Heart right ventricle (tissue), 16 donors: ENCODE data around the gene GALM. TPM values are rescaled to one million over a fixed set of nuclear protein-coding genes. Genes with fewer than 3 reads are reported as not detected.
A peak's percentile ranks its signal among the peaks of the same experiment; 100 is the strongest.

Source experiments
- ATAC-seq, 8 donors: fragments of 200-7000 bp; cut with Tn5 transposase; one replicate each; pipeline ENCODE4 v1.9.1; 2020; ENCODE audit warnings: mild to moderate bottlenecking in 8 of 8, moderate library complexity in 8 of 8, moderate number of reproducible peaks in 1 of 8
- DNase-seq, 2 donors: peaks; one replicate each; pipeline ENCODE4 v3.0.0-alpha.2; 2020
- H3K27ac ChIP-seq, 10 donors: fragments of 200-600 bp; sonication (generic) in 2 of 10; one replicate each; pipeline versions ENCODE4 v1.5.0 to v1.8.0; 2020 to 2022; ENCODE audit warnings: mild to moderate bottlenecking in 3 of 10
- H3K27me3 ChIP-seq, 7 donors: fragments of 200-600 bp; one replicate each; pipeline ENCODE4 v1.8.0; 2021 to 2022; ENCODE audit warnings: mild to moderate bottlenecking in 2 of 7
- H3K36me3 ChIP-seq, 9 donors: fragments of 200-600 bp; sonication (generic) in 1 of 9; one replicate each; pipeline versions ENCODE4 v1.5.0 to v1.8.0; 2020 to 2022; ENCODE audit warnings: mild to moderate bottlenecking in 2 of 9
- H3K4me1 ChIP-seq, 9 donors: fragments of 200-600 bp; sonication (generic) in 1 of 9; one replicate each; pipeline versions ENCODE4 v1.5.0 to v1.8.0; 2020 to 2022; ENCODE audit warnings: mild to moderate bottlenecking in 4 of 9
- H3K4me3 ChIP-seq, 10 donors: fragments of 200-600 bp; sonication (generic) in 2 of 10; one replicate each; pipeline versions ENCODE4 v1.5.0 to v1.8.0; 2020 to 2022; ENCODE audit warnings: mild to moderate bottlenecking in 7 of 10, moderate library complexity in 2 of 10
- H3K9me3 ChIP-seq, 11 donors: fragments of 200-600 bp in 10 of 11; sonication (generic) in 2 of 11; one replicate each; pipeline versions ENCODE4 v1.5.0 to v1.8.0; 2013 to 2022; ENCODE audit warnings: mild to moderate bottlenecking in 2 of 11, control low read depth in 1 of 11, moderate library complexity in 1 of 11
- WGBS, 2 donors: extraction: QIAGEN DNeasy Blood & Tissue Kit; methylation state at CpG; one replicate each; pipeline ENCODE4 v1.1.7; 2013; ENCODE audit warnings: inconsistent platforms in 1 of 2; 5-methylcytosine and 5-hydroxymethylcytosine counted together
- intact Hi-C, 10 donors: fragments of 100-400 bp; cut with DNase I; formaldehyde crosslinking; loops; one replicate each; pipeline versions ENCODE4 v1.11.1 to v1.14.2; 2022
- polyA plus RNA-seq, 2 donors: library from polyadenylated mRNA; stranded (reverse); fragments of 200-250 nt; gene quantifications; one replicate each; pipeline ENCODE4 v1.2.3, GENCODE V29; 2013
- total RNA-seq, 10 donors: library from RNA; stranded (reverse); fragmentation: NEBNext Ultra II Directional in 3 of 10; extraction: Animal tissue kit (Norgen Biotek cat#: 25700) in 3 of 10; gene quantifications; one replicate each; pipeline versions ENCODE4 v1.2.1 to v1.2.4, GENCODE V29; 2021 to 2023
- TF ChIP-seq, protein P1 (sequence below), 9 donors: fragments of 200-600 bp; sonication (generic) in 2 of 9; IDR thresholded peaks; one replicate each; pipeline versions ENCODE4 v1.5.0 to v1.8.0; 2021 to 2022; ENCODE audit warnings: antibody characterized with exemption in 9 of 9, mild to moderate bottlenecking in 5 of 9, moderate library complexity in 1 of 9
- donor health status: Arrhythmogenic right ventricular cardiomyopathy.
- donor health status: ischemic (EF 13 %, LVEDD 7.1; RV severe dilation, severe dysfunction).
- donor health status: healthy with polysubstance abuse.
- donor health status: DM: no; HTN: yes; CAD: no.
- donor health status: DM: no; HTN: no; CAD: no.
- donor health status: ischemic (EF 25% LVEDD 6.9; RV normal size, moderate dysfunction).
- donor health status: ischemic (EF 25% LVEDD 5.7; RV mildly dilated, moderate dysfunction).
- donor health status: healthy.
- donor health status: DM: yes; HTN: yes; CAD: no.
- donor health status: Ischemic cardiomyopathy.
- donor health status: ischemic (EF 35%, LVEDD 5.7; RV mildly dilated, moderate dysfunction).
- donor health status: nonischemic (EF 11% LVEDD 7.7; RV severe dilation, severe dysfunction).
- donor health status: DM: yes; HTN: yes; CAD: no.
- donor health status: PGD.
- donor health status: ischemic (EF 29% LVEDD 5.4; RV normal size, mild dysfunction).
- donor health status: nonischemic (EF 23%, LVEDD 6.1; RV moderate dilation, normal function).

GALM gene
- total and polyA plus RNA-seq, 12 donors = 6.5 to 18.6 (median 11.0) TPM

DNA sequence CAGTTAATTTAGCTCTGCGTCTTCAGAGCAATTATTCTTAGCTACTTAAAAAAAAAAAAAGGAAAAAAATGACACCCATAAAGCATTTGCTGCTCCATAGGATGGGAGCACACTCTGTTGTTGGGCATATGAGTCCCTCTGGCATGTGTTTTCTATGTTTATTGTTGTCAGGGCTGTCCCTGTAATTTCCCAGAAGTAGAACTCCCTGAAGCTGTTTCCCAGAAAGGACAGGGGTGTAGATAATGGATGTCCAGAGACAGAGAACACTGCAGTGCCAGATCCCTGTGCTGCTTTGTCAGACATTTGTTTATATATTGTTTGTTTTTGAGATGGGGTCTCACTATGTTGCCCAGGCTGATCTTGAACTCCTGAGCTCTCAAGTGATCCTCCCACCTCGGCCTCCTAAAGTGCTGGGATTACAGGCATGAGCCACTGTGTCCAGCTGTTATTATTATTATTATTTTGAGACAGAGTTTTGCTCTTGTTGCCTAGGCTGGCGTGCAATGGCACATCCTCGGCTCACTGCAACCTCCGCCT lies 32.6 kb downstream of the GALM start:
- WGBS, 2 donors = 95 to 97% methylated on average over 5 of the region's 5 CpGs
- DNase-seq = no peak
- no peak overlapping the region for H3K4me3 ChIP-seq
- TF ChIP-seq, protein P1, sequence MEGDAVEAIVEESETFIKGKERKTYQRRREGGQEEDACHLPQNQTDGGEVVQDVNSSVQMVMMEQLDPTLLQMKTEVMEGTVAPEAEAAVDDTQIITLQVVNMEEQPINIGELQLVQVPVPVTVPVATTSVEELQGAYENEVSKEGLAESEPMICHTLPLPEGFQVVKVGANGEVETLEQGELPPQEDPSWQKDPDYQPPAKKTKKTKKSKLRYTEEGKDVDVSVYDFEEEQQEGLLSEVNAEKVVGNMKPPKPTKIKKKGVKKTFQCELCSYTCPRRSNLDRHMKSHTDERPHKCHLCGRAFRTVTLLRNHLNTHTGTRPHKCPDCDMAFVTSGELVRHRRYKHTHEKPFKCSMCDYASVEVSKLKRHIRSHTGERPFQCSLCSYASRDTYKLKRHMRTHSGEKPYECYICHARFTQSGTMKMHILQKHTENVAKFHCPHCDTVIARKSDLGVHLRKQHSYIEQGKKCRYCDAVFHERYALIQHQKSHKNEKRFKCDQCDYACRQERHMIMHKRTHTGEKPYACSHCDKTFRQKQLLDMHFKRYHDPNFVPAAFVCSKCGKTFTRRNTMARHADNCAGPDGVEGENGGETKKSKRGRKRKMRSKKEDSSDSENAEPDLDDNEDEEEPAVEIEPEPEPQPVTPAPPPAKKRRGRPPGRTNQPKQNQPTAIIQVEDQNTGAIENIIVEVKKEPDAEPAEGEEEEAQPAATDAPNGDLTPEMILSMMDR (IDR thresholded peaks at IDR 0.05) = no peak
- H3K36me3 ChIP-seq = peaks cover 0 to 9% (median 0%) of the 10 kb centered on the region in 9 donors
- peaks cover 0 to 11% (median 0%) of the 10 kb centered on the region in 11 donors for H3K9me3 ChIP-seq
- peaks cover 0 to 32% (median 0%) of the 10 kb centered on the region in 9 donors for H3K4me1 ChIP-seq
- ATAC-seq = peak in 1 of 8 donors; percentile 48
- intact Hi-C loops = no loop called here
- H3K27ac ChIP-seq = peak overlapping the region in 1 of 10 donors; percentile 62
- H3K27me3 ChIP-seq = no peaks in the 10 kb centered on the region

DNA sequence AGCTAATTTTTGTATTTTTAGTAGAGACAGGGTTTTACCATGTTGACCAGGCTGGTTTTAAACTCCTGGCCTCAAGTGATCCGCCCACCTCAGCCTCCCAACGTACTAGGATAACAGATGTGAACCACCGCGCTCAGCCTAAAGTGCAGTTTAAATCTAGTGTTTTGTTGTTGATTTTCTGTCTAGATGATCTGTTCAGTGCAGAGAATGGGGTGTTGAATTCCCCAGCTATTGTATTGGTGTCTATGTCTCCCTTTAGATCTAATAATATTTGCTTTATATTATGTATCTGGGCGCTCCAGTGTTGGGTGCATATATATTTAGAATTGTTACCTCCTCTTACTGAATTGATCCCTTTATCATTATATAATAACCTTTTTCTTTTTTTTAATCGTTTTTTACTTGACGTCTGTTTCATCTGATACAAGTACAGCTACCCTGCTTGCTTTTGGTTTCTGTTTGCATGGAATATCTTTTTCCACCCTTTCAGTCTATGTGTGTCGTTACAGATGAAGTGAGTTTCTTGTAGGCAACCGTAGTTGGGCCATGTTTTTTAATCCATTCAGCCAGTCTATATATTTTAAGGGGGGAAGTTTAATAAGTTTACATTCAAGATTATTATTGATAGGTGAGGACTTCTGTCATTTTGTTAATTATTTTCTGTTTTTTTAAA lies 34.3 kb downstream of the GALM start:
- Histone ChIP-seq H3K27ac (peak overlapping the region in 1 of 10 donors; percentile 19), H3K27me3 (no peaks in the 10 kb centered on the region), H3K36me3 (peaks cover 0 to 7% (median 0%) of the 10 kb centered on the region in 9 donors), H3K4me3 (no peak overlapping the region), H3K4me1 (peaks cover 0 to 20% (median 0%) of the 10 kb centered on the region in 9 donors), H3K9me3 (peaks cover 0 to 11% (median 0%) of the 10 kb centered on the region in 11 donors)
- no peak for DNase-seq
- TF ChIP-seq, protein P1 (IDR thresholded peaks at IDR 0.05) = no peak
- WGBS, 2 donors = 95% methylated on average over 9 of the region's 9 CpGs
- ATAC-seq = no peak
- intact Hi-C loops = no loop called here

DNA sequence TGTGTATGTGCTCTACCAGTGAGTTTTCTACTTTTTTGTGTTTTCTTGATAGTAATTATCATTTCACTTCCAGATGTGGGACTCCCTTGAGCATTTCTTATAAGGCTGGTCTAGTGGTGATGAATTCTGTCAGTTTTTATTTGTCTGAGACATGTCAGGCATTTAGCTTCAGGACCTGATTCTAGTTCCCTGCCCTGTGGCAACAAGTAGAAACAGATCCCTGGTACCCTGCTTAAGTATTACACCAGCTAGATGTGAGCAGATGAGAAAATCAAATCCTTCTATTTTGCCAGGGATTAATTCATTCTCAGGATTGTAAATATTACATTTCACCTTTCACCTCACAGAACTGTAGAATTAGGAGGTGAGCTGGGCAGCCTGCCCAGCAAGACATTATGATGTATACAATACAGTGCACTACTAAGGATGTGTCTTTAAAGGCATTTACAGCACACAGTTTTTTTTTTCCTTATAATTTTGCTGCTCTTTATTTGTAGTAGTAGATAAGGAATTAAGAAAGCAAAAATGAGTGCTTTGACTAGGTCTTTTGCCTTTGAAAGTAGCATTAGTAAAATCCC lies 35.1 kb downstream of the GALM start:
- no peak for ATAC-seq
- TF ChIP-seq, protein P1 (IDR thresholded peaks at IDR 0.05) = no peak
- no peak for DNase-seq
- Histone ChIP-seq H3K9me3 (peaks cover 0 to 11% (median 0%) of the 10 kb centered on the region in 11 donors), H3K4me3 (no peak overlapping the region), H3K27ac (peak overlapping the region in 1 of 10 donors; percentile 19), H3K27me3 (no peaks in the 10 kb centered on the region), H3K4me1 (peaks cover 0 to 20% (median 0%) of the 10 kb centered on the region in 9 donors), H3K36me3 (peaks cover 0 to 6% (median 0%) of the 10 kb centered on the region in 9 donors)
- intact Hi-C loops = no loop called here

DNA sequence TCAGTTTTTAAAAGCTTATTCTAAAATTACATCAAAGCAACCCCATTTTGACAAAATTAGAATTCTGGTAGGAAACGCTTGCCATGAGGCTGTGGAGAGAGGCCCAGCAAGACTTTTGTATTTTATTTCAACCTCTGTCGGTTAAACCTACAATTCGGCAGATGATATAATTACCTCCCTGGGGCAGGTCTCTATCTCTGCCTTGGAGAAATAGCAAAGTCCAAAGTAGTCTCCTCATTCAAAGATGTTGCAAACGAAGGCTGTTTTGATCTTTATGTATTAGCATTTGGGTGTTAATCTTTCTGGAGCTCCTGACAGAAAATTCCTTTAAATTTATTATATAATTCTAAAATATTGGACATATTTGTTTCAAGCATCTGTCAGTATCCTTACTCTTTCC lies 35.6 kb downstream of the GALM start:
- Histone ChIP-seq H3K27ac (peak overlapping the region in 1 of 10 donors; percentile 19), H3K4me1 (peaks cover 0 to 20% (median 0%) of the 10 kb centered on the region in 9 donors), H3K27me3 (no peaks in the 10 kb centered on the region), H3K4me3 (no peak overlapping the region), H3K9me3 (peaks cover 0 to 11% (median 0%) of the 10 kb centered on the region in 11 donors), H3K36me3 (peaks cover 0 to 6% (median 0%) of the 10 kb centered on the region in 9 donors)
- intact Hi-C loops = no loop called here
- TF ChIP-seq, protein P1 (IDR thresholded peaks at IDR 0.05) = no peak
- ATAC-seq (no peak), DNase-seq (no peak)
- WGBS, 2 donors = 95 to 99% methylated on average over 4 of the region's 4 CpGs
